Tibial nerve (tissue), 3 donors: ENCODE data around the gene C1orf56.

Source experiments
- POLR2A ChIP-seq, 2 donors: fragments of 450-650 bp; IDR thresholded peaks; one replicate each; pipeline ENCODE4 v1.6.1; 2017; ENCODE audit warnings: antibody characterized with exemption in 2 of 2, mild to moderate bottlenecking in 2 of 2, moderate library complexity in 2 of 2
- TF ChIP-seq, protein P1 (sequence below), 5 experiments: fragments of 200-600 bp in 3 of 5; fragments of 450-650 bp in 2 of 5; sonication (generic) in 3 of 5; IDR thresholded peaks; one replicate each; pipeline ENCODE4 v1.5.1; 2016 to 2019; ENCODE audit warnings: antibody characterized with exemption in 5 of 5, mild to moderate bottlenecking in 3 of 5, moderate library complexity in 2 of 5

DNA sequence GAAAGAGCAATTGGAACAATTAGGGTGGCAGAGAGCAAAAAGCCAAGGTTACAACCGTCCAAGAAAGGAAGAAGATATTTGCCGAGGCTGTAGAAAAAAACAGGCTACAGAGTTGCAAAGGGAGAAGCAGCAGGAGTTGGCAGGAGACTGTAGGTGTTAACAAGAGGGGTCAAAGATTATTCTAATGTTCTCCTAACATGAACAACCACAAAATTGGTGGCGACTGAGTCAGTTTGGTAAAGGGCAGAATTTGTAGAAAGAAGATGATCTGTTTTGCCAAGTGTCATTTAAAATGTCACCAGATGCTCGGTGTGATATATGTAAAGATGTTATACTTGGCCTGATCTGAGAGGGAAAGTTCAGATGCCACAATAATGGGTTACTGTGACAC lies 39.7 kb upstream of the C1orf56 start:
- TF ChIP-seq, protein P1, sequence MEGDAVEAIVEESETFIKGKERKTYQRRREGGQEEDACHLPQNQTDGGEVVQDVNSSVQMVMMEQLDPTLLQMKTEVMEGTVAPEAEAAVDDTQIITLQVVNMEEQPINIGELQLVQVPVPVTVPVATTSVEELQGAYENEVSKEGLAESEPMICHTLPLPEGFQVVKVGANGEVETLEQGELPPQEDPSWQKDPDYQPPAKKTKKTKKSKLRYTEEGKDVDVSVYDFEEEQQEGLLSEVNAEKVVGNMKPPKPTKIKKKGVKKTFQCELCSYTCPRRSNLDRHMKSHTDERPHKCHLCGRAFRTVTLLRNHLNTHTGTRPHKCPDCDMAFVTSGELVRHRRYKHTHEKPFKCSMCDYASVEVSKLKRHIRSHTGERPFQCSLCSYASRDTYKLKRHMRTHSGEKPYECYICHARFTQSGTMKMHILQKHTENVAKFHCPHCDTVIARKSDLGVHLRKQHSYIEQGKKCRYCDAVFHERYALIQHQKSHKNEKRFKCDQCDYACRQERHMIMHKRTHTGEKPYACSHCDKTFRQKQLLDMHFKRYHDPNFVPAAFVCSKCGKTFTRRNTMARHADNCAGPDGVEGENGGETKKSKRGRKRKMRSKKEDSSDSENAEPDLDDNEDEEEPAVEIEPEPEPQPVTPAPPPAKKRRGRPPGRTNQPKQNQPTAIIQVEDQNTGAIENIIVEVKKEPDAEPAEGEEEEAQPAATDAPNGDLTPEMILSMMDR (IDR thresholded peaks at IDR 0.05) = no peak
- TF ChIP-seq POLR2A (IDR thresholded peaks at IDR 0.05) = no peak
